ENCODE measurements around the gene SBNO2. TPM values are rescaled to one million over a fixed set of nuclear protein-coding genes. Genes with fewer than 3 reads are reported as not detected.

The SBNO2 gene
- total RNA-seq, 1 experiment from 2014 or later: 97.8 TPM

DNA sequence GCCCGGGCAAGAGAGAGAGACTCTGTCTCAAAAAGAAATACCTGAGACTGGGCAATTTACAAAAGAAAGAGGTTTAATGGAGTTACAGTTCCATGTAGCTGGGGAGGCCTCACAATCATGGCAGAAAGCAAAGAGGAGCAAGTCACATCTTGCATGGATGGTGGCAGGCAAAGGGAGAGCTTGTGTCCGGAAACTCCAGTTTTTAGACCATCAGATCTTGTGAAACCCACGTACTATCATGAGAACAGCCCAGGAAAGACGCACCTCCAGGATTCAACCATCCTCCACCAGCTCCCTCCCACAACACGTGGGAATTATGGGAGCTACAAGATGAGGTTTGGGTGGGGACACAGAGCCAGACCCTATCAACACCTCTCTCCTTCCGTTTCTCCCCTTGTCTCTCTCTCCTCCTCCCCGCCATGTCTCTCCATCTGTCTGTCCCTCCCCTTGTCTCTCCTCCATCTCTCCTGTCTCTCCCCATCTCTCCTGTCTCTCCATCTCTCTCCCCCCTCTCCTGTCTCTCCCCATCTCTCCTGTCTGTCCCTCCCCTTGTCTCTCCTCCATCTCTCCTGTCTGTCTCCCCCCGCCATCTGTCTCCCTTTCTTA lies 88.9 kb downstream of the SBNO2 start:
- H3K36me3 Mint-ChIP-seq (ENCODE audit: insufficient read depth, unreplicated experiment): peaks cover 44% of the 10 kb centered on the region
- no peaks in the 10 kb centered on the region for H3K27me3 Mint-ChIP-seq (ENCODE audit: unreplicated experiment)
- H3K4me3 Mint-ChIP-seq (ENCODE audit: low read depth, unreplicated experiment): no peak overlapping the region
- CTCF ChIA-PET: no interaction called here
- no peaks in the 10 kb centered on the region for H3K9me3 Mint-ChIP-seq (ENCODE audit: low read depth, unreplicated experiment)
- BruUV-seq (replicated peaks): no TSS peak
- no peak for DNase-seq
- intact Hi-C loops (cut with micrococcal nuclease; ENCODE audit: unreplicated experiment): no loop called here
- peak overlapping the region; percentile 3 for H3K27ac Mint-ChIP-seq (ENCODE audit: unreplicated experiment)
- TF ChIP-seq, protein P1, sequence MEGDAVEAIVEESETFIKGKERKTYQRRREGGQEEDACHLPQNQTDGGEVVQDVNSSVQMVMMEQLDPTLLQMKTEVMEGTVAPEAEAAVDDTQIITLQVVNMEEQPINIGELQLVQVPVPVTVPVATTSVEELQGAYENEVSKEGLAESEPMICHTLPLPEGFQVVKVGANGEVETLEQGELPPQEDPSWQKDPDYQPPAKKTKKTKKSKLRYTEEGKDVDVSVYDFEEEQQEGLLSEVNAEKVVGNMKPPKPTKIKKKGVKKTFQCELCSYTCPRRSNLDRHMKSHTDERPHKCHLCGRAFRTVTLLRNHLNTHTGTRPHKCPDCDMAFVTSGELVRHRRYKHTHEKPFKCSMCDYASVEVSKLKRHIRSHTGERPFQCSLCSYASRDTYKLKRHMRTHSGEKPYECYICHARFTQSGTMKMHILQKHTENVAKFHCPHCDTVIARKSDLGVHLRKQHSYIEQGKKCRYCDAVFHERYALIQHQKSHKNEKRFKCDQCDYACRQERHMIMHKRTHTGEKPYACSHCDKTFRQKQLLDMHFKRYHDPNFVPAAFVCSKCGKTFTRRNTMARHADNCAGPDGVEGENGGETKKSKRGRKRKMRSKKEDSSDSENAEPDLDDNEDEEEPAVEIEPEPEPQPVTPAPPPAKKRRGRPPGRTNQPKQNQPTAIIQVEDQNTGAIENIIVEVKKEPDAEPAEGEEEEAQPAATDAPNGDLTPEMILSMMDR (IDR thresholded peaks at IDR 0.05; ENCODE audit: unreplicated experiment): no peak
- H3K4me1 Mint-ChIP-seq (ENCODE audit: low read depth, unreplicated experiment): no peaks in the 10 kb centered on the region

DNA sequence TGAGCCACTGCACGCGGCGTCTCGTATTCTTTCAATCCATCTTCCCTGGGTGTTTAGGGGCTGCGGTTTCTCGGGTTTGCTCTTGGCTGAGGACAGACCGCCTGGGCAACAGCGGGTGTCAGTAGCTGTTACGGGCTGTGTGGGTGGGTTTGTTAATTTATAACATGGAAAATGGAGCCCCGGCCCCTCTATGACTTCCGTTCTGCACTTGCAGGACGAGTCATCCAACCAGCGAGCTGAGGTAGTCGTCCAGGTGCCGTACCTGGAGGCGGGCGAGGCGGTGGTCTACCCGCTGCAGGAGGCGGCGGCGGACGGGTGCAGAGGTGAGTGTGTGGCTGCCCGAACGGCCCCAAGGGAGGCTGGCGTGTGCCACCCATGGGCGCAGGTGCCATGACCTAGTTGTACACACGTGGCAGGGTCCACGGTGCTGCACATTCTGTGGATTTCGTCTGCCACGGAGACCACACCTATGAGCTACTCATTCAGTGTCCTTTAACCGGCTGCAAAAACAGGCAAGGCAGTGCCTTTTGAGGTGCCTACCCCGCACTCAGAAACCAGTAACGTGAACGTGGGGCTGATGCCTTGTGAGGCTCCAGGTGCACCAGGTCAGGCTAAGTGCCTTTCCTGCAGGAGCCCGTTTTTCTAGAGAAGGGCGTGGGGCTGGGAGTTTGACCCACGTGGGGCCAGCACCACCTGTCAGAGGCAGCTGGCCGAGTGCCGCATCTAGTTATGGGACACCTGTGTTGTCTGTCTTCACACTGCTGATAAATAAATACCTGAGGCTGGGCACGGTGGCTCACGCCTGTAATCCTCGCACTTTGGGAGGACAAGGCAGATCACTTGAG lies 89.8 kb downstream of the SBNO2 start:
- Mint-ChIP-seq H3K27me3 (ENCODE audit: unreplicated experiment) (no peaks in the 10 kb centered on the region), H3K4me1 (ENCODE audit: low read depth, unreplicated experiment) (no peaks in the 10 kb centered on the region), H3K9me3 (ENCODE audit: low read depth, unreplicated experiment) (no peaks in the 10 kb centered on the region), H3K4me3 (ENCODE audit: low read depth, unreplicated experiment) (no peak overlapping the region), H3K36me3 (ENCODE audit: insufficient read depth, unreplicated experiment) (peaks cover 39% of the 10 kb centered on the region), H3K27ac (ENCODE audit: unreplicated experiment) (no peak overlapping the region)
- intact Hi-C loops (cut with micrococcal nuclease; ENCODE audit: unreplicated experiment): no loop called here
- CTCF ChIA-PET: no interaction called here
- no TSS peak for BruUV-seq (replicated peaks)
- TF ChIP-seq, protein P1 (IDR thresholded peaks at IDR 0.05; ENCODE audit: unreplicated experiment): no peak
- no peak for DNase-seq

- CTCF ChIA-PET: no interaction called here
- no peak overlapping the region for H3K27ac Mint-ChIP-seq (ENCODE audit: unreplicated experiment)
- TF ChIP-seq, protein P1 (IDR thresholded peaks at IDR 0.05; ENCODE audit: unreplicated experiment): no peak
- no peaks in the 10 kb centered on the region for H3K9me3 Mint-ChIP-seq (ENCODE audit: low read depth, unreplicated experiment)
- BruUV-seq (replicated peaks): no TSS peak
- peaks cover 28% of the 10 kb centered on the region for H3K36me3 Mint-ChIP-seq (ENCODE audit: insufficient read depth, unreplicated experiment)
- no peaks in the 10 kb centered on the region for H3K27me3 Mint-ChIP-seq (ENCODE audit: unreplicated experiment)
- no peak overlapping the region for H3K4me3 Mint-ChIP-seq (ENCODE audit: low read depth, unreplicated experiment)
- H3K4me1 Mint-ChIP-seq (ENCODE audit: low read depth, unreplicated experiment): no peaks in the 10 kb centered on the region
- DNase-seq: no peak
- intact Hi-C loops (cut with micrococcal nuclease; ENCODE audit: unreplicated experiment): no loop called here
Observed at GRCh38 chr19:1082928-1083816, 90.9 kb downstream of the SBNO2 start.

- Mint-ChIP-seq H3K9me3 (ENCODE audit: low read depth, unreplicated experiment) (no peaks in the 10 kb centered on the region), H3K4me1 (ENCODE audit: low read depth, unreplicated experiment) (no peaks in the 10 kb centered on the region), H3K27ac (ENCODE audit: unreplicated experiment) (no peak overlapping the region), H3K4me3 (ENCODE audit: low read depth, unreplicated experiment) (no peak overlapping the region), H3K36me3 (ENCODE audit: insufficient read depth, unreplicated experiment) (peaks cover 23% of the 10 kb centered on the region), H3K27me3 (ENCODE audit: unreplicated experiment) (no peaks in the 10 kb centered on the region)
- CTCF ChIA-PET: no interaction called here
- TF ChIP-seq, protein P1 (IDR thresholded peaks at IDR 0.05; ENCODE audit: unreplicated experiment): no peak
- intact Hi-C loops (cut with micrococcal nuclease; ENCODE audit: unreplicated experiment): no loop called here
- DNase-seq: no peak
- BruUV-seq (replicated peaks): no TSS peak
Observed at GRCh38 chr19:1082165-1082927, 91.7 kb downstream of the SBNO2 start.
